SKM-1 treated with dmso at 0.1 percent for 144 hours (cell line): ENCODE results near the gene STAT5A.
"Not testable (repeated sequence)": the region's sequence is repeated elsewhere in the genome, so short reads cannot be mapped to it uniquely, and the experiment has no call there.

Experiments
- DNase-seq: peaks from one replicate; lab custom pipeline; 2025; ENCODE audit not compliant: unreplicated experiment; lab: John Stamatoyannopoulos, UW

STAT5A gene

DNA sequence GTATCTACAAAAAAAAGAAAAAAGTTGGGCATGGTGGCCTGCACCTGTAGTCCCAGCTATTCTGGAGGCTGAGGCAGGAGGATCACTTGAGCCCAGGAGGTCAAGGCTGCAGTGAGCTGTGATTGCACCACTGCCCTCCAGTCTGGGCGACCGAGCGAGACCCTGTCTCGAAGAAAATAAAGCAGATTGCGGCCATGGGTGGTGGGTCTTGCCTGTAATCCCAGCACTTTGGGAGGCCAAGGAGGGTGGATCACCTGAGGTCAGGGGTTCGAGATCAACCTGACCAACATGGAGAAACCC lies 16.7 kb downstream of the STAT5A start:
- not testable (repeated sequence) for DNase-seq

DNA sequence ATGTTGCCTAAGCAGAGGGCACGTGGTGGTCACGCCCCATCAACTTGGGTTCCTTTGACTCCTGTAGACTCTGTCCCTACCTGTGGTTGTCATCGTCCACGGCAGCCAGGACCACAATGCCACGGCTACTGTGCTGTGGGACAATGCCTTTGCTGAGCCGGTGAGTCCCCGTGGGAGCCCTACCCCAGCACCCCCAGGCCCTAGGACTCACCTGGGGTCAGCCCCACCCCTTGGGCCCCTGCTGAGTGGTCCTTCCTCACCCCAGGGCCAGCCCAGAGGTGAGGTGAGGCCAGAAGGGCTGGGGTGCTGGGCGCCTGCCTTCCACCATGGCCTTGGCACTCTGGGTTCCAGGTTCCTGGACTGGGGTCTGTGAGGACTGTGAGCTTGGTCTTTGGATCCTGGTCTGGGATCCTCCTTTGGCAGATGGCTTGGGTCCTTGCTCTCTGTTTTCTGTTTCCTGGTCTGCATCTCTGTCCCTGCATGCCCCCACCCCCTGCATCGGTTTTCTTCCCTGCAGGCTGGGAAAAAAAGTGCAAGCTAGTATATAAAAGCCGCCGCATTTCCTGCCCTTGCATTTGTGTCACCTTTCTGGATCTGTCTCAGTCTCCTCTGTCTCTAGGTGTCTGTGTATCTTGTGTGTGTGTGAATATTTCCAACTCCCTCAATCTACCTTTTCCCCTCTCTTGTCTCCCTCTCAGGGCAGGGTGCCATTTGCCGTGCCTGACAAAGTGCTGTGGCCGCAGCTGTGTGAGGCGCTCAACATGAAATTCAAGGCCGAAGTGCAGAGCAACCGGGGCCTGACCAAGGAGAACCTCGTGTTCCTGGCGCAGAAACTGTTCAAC lies 17.5 kb downstream of the STAT5A start:
- no peak for DNase-seq

DNA sequence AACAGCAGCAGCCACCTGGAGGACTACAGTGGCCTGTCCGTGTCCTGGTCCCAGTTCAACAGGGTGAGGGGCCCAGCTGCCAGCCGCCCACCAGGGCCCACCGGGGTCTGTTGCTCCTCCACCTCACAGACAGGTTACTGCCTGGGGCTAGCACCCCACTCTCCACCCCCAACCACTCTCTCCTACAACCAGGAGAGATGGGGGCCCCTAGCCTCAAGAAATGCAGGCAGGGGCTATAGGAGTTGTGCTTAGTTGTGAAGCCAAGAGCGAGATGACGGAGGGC lies 18.0 kb downstream of the STAT5A start:
- DNase-seq, result no peak

DNA sequence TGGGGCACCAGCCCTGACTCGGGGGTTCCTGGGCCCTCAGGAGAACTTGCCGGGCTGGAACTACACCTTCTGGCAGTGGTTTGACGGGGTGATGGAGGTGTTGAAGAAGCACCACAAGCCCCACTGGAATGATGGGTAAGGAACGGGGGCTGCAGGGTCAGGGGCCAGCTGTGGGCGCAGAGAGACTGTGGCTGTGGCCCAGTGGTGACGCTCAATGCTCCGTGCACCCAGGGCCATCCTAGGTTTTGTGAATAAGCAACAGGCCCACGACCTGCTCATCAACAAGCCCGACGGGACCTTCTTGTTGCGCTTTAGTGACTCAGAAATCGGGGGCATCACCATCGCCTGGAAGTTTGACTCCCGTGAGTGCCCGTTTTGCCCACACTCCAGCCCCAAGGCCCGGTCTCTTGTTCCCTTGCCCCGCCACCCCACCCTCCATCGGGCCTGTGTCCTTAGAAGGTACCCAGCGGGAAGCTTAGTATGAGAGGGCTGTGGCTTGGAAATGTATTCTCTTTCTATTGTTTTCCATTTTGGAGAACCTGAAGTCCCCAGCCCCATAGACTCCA lies 19.1 kb downstream of the STAT5A start:
- DNase-seq, result no peak

DNA sequence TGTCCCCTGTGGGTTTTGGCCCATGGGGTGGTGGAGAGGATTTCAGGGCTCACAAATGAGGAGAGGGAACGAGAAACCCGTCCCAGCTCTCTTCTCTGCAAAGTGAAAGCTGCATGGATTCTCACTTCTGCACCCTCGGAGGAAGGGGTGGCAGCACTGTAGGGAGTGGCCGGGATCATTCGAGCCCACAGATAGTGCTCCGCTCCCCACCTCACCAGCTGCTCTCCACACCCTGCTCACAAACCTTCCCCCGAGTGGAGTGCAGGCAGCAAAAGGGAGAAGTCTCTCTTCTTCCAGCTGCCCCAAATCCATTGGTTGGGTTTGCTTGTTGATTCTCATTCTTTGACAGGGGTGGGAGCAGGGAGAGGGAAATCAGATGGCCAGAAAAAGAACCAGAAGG lies 20.1 kb downstream of the STAT5A start:
- no peak for DNase-seq

DNA sequence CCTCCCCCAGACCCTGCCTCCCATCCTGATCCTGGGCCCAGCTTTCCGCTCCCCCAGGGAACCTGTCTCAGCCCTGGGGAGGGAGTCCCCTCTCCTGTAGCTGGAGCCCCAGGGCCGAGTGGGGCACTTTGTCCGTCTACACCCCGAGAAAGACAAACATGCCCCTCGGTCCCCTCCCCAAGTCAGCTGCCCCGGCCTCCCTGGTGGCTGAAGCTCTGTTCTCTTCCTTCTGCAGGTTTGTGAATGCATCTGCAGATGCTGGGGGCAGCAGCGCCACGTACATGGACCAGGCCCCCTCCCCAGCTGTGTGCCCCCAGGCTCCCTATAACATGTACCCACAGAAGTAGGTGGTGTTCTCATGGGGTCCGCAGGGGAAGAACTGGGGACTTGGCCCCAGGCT lies 20.8 kb downstream of the STAT5A start:
- DNase-seq, result no peak

DNA sequence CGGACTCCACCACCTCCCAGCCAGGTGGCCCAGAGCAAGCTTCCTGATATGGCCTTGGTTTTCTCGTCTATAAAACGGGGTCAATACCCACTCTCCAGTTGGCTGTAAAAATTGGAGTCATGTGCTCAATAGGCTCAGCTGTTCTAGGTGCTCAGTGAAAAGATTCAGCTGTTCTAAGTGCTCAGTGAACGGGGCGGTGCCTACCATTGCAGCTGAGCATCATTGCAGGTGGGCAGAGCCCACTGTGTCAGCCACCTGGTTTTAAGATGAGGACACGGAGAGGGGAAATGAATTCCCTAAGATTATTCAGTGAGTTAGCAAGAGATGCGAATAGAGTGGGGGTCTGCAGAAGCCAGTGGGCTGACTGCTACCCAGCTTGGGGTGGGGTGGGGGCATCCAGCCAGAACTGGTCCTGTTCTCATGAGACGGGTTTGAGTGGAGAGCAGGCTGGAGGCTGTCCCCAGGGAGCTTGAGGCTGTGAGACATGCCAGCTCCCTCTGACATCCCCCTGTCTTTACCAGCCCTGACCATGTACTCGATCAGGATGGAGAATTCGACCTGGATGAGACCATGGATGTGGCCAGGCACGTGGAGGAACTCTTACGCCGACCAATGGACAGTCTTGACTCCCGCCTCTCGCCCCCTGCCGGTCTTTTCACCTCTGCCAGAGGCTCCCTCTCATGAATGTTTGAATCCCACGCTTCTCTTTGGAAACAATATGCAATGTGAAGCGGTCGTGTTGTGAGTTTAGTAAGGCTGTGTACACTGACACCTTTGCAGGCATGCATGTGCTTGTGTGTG lies 21.9 kb downstream of the STAT5A start:
- DNase-seq, result no peak

DNA sequence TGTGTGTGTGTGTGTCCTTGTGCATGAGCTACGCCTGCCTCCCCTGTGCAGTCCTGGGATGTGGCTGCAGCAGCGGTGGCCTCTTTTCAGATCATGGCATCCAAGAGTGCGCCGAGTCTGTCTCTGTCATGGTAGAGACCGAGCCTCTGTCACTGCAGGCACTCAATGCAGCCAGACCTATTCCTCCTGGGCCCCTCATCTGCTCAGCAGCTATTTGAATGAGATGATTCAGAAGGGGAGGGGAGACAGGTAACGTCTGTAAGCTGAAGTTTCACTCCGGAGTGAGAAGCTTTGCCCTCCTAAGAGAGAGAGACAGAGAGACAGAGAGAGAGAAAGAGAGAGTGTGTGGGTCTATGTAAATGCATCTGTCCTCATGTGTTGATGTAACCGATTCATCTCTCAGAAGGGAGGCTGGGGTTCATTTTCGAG lies 22.5 kb downstream of the STAT5A start:
- no peak for DNase-seq

DNA sequence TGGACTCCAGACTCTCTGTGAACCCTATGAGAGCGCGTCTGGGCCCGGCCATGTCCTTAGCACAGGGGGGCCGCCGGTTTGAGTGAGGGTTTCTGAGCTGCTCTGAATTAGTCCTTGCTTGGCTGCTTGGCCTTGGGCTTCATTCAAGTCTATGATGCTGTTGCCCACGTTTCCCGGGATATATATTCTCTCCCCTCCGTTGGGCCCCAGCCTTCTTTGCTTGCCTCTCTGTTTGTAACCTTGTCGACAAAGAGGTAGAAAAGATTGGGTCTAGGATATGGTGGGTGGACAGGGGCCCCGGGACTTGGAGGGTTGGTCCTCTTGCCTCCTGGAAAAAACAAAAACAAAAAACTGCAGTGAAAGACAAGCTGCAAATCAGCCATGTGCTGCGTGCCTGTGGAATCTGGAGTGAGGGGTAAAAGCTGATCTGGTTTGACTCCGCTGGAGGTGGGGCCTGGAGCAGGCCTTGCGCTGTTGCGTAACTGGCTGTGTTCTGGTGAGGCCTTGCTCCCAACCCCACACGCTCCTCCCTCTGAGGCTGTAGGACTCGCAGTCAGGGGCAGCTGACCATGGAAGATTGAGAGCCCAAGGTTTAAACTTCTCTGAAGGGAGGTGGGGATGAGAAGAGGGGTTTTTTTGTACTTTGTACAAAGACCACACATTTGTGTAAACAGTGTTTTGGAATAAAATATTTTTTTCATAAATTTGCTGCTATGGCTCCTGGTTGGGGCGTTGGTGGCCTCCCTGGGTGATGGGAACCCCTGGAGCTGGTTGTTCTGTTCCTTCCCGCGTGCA lies 23.1 kb downstream of the STAT5A start:
- DNase-seq, result peak; percentile 46

DNA sequence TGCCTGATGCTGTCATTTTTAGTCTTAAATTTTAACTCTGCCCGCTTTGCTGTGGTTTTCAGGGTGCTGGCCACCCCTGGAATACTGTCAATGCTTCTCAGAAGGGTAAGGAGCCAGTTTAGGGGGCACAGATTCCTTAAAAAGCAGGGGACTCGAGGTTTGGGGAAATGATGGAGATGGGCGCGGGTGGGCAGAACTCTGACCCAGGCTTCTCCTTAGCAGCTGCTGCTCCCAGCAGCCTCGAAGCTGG lies 23.7 kb downstream of the STAT5A start:
- DNase-seq, result no peak

DNA sequence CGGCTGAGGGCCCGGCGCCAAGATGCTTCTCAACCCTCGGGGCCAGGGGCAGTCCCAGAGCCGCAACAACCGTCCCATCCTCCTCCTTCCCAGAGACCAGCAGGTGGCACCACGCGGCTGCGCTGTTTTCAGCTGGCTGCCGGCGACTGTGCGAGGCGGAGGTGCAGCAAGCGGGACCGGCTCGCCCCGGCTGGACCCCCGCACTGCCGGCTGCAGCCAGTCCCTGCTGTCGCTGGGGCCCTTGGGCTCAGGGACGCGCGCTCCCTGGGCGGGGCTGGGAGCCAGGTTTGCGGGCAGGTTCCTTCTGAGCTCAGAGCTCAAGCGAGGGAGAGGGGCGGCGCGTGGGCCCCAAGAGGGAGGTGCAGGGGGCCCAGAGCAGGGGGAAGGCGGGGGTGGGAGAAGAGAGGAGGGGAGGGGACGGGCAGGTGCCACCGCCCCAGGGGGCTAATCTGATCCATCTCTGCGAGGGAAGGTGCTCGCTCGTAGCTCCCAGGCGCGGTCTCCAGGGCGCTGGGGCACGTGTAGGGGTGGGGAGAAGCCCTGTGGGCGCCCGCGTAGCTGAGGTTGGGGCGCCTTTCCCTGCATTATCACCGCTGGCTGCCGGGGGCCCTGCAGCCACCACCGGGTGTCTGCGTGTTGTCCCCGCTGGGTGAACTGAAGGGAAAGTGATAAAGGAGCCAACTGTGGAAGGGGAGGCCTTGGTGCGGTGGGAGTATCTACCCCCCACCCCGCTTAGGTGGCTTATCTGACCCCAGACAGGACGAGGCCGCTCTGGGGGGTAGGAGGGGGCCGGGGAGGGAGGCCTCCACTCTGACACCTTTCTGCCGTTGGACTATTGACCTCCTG lies 24.2 kb downstream of the STAT5A start:
- no peak for DNase-seq

DNA sequence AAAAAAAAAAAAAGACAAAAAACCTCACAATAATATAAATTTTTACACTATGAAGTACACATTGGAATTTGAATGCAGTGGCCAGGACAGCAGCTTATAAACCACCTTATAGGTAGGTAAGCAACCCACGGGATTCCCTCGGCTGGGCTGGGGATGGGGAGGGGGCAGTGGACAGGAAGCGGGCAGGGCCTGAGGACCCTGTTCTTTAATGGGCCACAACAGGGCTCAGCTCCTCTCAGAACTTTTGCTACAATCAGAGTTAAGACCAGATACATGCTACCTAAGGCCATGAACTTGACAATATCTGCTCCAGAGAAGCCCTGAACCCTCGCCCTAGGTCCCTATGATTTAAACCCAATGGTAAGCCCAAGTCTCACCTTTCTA lies 25.1 kb downstream of the STAT5A start:
- DNase-seq, result no peak

DNA sequence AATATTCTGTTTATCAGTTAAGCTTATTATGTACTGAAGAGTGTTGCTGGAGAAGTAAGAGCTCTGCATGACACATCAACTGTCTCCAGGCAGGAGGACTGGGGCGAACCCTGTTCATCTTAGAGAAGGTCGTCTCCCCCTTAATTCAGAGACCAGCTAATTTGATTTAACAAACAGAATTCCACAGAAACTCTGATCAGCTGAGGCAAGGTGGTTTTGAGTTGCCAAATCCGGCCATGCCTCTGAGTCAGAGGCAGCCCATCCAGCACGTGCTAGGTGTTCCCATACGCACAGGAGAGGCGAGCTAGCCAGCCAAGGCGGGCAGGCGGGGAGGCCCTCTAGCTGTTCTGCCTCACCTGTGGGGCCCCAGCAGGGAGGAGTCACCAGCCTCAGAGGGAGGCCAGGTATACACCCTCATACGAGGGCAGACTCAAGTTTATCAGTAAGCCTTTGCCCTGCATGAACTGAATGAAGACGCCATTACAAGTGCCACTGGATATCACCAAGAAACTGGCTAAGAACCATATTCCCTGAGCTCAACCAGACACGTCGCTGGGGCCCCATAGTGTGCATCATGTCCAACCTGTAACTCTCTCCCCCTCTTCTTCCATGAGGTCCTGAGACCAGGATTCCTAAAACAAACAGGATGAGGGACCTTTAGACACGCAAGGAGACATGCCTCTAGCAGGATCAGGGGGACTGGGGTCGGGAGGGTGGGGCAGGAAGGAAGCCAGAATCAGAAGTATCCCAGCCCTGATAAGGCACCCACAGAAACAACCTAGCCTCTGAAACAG lies 25.7 kb downstream of the STAT5A start:
- no peak for DNase-seq

DNA sequence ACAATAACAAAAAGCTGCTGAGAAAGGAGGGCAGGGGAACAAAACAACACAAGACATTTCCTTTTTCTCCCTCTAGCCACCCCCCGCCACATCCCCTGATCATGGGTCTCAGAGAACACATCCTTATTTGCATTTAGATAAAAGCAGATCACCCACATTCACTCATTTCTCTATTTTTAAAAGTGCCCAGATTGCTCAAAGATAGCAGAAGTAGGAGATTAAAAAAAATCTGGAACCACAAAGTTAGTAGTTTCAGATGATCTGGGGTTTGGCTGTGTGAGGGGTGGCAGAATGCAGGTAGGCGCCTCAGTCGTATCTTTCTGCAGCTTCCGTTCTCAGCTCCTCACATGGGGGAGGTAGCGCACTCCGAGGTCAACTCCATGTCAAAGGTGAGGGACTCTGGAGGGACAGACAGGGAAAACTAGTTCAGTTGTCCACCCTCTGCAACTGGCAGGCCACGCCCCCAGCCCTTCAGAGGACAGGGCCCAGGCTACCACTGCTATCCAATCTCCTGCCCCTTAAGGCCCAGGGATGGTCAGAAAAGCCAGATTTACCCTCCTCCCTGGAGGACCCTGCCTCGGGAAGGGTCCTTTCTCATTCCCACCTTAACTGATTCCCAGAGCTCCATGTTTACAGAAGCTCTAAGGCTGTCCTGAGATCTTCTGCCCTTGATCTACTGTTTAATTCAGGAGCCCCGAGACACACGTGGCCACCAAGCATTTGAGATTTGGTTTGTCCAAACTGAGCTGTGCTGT lies 27.3 kb downstream of the STAT5A start:
- DNase-seq, result no peak

DNA sequence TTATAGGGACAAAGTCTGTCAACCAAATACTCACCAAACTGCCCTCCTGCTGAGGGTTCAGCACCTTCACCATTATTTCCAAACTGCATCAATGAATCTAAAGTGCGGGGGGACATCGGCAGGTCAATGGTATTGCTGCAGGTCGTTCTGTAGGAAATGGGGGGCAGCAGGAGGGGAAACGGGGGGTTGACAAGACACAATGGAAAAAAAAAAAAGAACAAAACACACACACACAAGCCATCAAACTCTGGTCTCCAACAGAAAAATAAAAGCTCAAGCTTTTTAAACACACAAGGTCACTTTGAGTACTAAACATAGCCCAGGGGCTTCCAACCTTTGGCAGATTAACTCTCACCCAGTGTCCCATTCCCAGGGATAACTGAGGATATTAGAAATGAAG lies 28.5 kb downstream of the STAT5A start:
- no peak for DNase-seq

DNA sequence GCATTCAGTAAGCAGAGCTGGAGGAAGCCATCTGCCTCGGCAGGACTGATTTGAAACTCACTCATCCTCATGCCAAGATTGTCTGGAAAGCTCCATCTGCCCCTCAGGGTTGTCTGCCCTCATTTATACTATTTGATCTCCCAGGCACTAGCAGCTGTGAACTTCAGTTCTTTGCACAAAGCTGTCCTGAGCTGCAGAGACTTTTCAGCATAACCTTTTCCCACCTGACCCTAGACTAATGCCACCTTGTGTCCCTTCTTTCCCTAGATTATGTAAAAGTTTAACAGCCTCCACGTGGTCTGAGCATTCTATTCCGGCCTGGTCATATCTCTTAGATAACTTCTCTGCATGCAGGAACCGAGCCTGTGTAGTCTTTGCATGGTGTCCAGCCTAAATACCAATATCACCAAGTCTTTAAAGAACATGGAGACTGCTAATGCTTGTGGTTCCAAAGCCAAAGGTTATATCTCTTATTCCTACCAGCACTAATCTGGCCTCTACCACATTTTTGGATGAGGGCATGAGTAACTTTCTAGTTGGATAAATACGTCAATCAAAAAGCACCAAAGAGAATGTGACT lies 29.1 kb downstream of the STAT5A start:
- DNase-seq, result no peak

DNA sequence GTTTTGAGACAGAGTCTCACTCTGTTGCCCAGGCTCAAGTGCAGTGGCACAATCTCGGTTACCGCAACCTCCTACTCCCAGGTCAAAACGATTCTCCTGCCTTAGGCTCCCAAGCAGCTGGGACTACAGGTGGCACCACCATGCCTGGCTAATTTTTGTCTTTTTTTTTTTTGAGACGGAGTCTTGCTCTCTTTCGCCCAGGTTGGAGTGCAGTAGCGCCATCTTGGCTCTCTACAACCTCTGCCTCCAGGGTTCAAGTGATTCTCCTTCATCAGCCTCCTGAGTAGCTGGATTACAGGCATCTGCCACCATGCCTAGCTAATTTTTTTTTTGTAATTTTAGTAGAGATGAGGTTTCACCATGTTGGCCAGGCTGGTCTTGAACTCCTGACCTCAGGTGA lies 29.7 kb downstream of the STAT5A start:
- DNase-seq, result not testable (repeated sequence)

DNA sequence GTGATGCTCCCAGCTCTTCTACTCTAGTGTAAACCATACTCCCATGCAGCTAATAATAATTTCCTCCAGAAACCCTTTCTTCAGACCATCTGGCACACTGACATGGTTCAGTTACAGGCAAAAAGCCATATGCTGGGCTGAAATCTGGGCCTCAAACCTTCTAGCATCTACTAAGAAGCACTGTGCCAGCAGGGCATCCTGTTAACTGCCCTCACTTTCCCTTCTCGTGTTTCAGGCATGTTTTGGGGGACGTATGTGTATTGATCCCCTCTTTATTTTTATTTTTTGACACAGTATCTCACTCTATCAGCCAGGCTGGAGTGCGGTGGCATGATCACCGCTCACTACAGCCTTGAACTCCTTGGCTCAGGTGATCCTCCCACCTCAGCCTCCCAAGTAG lies 33.3 kb downstream of the STAT5A start:
- DNase-seq, result no peak
